GM12874 (cell line): ENCODE measurements around the gene LSP1.

Experiments
- CTCF ChIP-seq: IDR thresholded peaks from 2 replicates; pipeline ENCODE4 v1.5.1; 2011; ENCODE audit warnings: low read depth, mild to moderate bottlenecking, control low read depth, low read length, moderate library complexity; ENCODE audit not compliant: insufficient read depth

Gene LSP1

DNA sequence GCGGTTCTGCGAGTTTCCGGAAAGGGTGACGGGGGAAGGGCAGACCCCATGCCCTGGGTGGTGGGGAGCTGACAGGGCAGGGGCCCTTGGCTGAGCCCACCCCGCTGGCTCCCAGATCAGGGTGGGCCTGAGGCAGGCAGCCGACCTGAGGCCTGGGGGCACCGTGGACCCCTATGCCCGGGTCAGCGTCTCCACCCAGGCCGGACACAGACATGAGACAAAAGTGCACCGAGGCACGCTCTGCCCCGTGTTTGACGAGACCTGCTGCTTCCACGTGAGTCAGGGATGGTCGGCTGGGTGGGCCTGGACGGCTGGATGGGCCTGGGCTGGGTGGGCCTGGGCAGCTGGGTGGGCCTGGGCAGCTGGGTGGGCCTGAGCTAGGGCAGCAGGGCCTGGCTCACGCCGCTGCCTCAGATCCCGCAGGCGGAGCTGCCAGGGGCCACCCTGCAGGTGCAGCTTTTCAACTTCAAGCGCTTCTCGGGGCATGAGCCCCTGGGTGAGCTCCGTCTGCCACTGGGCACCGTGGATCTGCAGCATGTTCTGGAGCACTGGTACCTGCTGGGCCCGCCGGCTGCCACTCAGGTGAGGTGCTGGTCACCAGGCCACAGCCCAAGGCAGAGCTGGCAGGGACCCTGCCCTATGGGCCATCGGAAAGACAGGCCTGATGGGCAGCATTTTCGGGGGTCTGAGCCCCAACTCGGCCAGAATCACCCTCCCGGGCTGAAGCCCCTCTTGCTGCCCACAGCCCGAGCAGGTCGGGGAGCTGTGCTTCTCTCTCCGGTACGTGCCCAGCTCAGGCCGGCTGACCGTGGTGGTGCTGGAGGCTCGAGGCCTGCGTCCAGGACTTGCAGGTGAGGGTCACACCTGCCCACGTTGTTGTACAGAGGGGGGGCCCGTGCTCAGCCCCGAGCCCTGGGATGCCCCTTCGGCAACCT lies 16.6 kb upstream of the LSP1 start:
- TF ChIP-seq CTCF = no peak

GRCh38 chr11:1837171-1838076 lies 15.5 kb upstream of the LSP1 start:
- peak; percentile 96 for TF ChIP-seq CTCF

- no peak for TF ChIP-seq CTCF
These were observed 14.8 kb upstream of the LSP1 start for GRCh38 chr11:1838077-1838425.

DNA sequence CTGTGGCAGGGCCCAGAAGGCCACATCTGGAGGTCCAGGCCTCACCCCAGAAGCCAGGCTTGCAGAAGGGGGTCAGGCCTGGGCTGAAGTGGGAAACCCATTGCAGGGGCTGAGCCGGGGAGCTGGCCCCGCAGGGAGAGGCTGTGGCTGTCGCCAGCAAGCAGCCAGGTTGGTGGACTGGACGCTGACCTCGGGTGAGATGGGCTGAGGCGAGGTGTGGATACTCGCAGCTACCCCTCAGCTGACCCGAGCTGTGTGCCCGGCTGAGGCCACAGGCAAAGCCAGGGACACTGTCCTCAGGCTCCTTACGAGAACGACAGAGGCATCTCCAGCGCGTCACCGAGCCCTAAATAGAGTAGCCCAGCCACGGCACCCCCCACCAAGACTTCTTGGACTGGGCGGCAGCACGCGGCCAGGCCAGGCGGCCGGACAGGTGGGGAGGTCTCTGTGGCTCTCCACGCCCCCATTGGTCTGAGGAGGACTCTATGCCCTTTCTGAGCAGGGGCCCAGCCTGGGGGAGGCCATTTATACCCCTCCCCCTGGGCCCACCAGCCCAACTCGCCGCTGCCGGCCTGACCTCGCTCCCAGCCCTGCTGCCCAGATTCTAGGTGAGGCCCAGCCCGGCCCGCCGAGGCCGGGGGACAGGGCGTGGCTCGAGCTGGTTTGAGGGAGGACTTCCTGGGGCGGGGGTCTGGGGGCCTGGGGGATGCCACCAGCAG lies 14.3 kb upstream of the LSP1 start, which contains the start of gene TNNI2:
TSS of gene TNNI2 (plus strand) at position 556 of the 719 bp plus-strand sequence. CDS start 716 bp downstream, outside the sequence.
- no peak for TF ChIP-seq CTCF

DNA sequence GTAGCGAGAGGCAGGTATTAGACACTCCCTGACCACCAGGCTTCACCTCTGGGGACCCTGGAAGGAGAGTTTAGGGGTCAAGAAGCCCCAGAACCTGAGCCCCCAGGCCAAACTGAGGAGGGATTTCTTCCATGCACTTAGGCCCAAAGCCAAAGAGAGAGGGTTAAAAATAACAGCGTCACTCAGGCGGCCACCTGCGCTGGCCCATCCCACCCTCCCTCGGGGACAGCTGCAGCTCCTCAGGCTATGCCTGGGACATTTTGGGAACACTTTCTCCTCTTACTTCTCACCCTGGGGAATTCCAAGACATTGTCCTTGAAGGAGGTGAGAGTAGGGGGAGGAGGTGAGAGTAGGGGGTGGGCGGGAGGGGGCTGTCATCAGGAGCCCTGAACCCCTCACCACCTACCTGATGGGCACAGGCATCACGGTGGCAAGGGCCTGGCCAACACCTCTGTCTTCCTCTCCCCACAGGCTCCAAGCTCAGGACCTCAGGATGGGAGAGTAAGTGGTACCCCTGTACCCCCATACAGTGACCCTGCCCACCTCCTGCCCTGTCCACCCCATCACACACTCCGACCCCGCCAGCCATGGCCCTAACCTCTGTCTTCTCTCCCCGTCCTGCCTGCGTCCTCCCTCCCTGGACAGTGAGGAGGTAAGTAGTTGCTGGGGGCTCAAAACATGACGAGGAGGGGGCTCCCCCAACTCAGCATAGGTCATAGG lies 13.5 kb upstream of the LSP1 start:
- TF ChIP-seq CTCF = no peak

DNA sequence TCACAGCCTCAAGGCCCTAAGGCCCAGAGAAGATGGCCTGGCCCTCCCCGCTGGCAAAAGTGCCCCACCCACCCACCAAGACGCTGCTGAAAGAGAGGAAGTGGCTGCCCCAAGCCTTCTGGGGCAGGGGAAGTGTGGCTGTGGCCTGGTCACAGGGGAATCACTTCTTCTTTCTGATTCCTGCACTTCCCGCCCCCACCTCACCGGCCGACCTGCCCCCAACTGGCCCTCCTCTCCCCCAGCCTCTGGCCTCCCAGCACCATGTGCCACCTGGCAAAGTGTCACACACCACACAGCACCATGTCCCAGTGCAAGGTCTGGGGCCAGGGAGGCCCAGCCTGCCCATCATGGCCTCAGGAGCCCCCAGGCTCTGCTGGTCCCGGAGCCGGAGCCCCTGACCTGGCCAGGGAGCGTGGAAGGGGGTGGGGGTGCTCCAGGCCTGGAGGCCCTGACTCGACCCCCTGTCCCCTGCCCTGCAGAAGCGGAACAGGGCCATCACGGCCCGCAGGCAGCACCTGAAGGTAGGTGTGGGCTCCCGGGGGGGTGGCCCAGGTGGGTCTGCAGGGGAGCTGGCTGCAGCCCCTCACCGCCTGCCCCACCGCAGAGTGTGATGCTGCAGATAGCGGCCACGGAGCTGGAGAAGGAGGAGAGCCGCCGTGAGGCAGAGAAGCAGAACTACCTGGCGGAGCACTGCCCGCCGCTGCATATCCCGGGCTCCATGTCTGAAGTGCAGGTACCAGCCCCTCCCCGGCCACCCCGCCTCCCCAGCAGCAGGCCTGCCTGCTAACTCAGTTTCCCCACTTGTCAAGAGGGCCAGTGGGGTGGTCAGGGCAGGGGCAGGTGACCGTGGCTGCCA lies 12.7 kb upstream of the LSP1 start:
- no peak for TF ChIP-seq CTCF
